SK-N-SH (cell line): ENCODE results near the gene NDUFB6. TPM values are rescaled to one million over a fixed set of nuclear protein-coding genes. Genes with fewer than 3 reads are reported as not detected.

Experiments used
- CTCF ChIA-PET: fragments of 300-600, 350-600 bp; formaldehyde crosslinking; extraction: SDS; loops from one replicate; lab custom pipeline; 2021; lab: Yijun Ruan, JAX
- POLR2A ChIA-PET: fragments of 350-600 bp; sonication (Branson Sonifier 250); formaldehyde crosslinking; extraction: SDS; loops from one replicate; lab custom pipeline; 2020; ENCODE audit warnings: antibody characterized with exemption, inconsistent platforms; lab: Yijun Ruan, JAX
- DNase-seq: peaks from one replicate; pipeline ENCODE4 v3.0.0; 2012
- H2AFZ ChIP-seq: fragments of 200-600 bp; sonication (generic); 2 replicates; pipeline ENCODE4 v1.8.1; 2016; ENCODE audit warnings: antibody characterized with exemption, mild to moderate bottlenecking, low read depth
- H3F3A ChIP-seq: fragments of 200-600 bp; sonication (generic); replicated peaks from 2 replicates; pipeline ENCODE3; 2016; ENCODE audit warnings: antibody characterized with exemption, mild to moderate bottlenecking; ENCODE audit not compliant: insufficient read depth
- H3K27ac ChIP-seq, 2 experiments: fragments of 200-500 bp in 1 of 2; fragments of 200-600 bp in 1 of 2; sonication (Bioruptor generic) in 1 of 2; sonication (generic), shearing (Covaris generic) in 1 of 2; 2 replicates each; pipeline versions ENCODE4 v1.5.1 to v1.6.1; 2014 to 2016; ENCODE audit warnings: low read depth in 2 of 2, inconsistent platforms in 1 of 2, low read length in 1 of 2, mild to moderate bottlenecking in 1 of 2, mixed read lengths in 1 of 2
- H3K27me3 ChIP-seq: fragments of 200-600 bp; sonication (generic), shearing (Covaris generic); 2 replicates; pipeline ENCODE4 v1.6.1; 2016; ENCODE audit warnings: mixed run types; ENCODE audit not compliant: insufficient read depth
- H3K36me3 ChIP-seq, 2 experiments: fragments of 200-500 bp in 1 of 2; fragments of 200-600 bp in 1 of 2; sonication (Bioruptor generic) in 1 of 2; sonication (generic) in 1 of 2; replicated peaks in 1 of 2; 2 replicates each; pipeline versions ENCODE3 to v1.5.1; 2014 to 2016; ENCODE audit warnings: low read length in 1 of 2, mild to moderate bottlenecking in 1 of 2; ENCODE audit not compliant: insufficient read depth in 2 of 2, control insufficient read depth in 1 of 2
- H3K4me1 ChIP-seq, 2 experiments: fragments of 200-500 bp in 1 of 2; fragments of 200-600 bp in 1 of 2; sonication (Bioruptor generic) in 1 of 2; sonication (generic), shearing (Covaris generic) in 1 of 2; 2 replicates each; pipeline versions ENCODE4 v1.5.1 to v1.6.1; 2014 to 2016; ENCODE audit warnings: low read depth in 1 of 2, low read length in 1 of 2, mixed run types in 1 of 2; ENCODE audit not compliant: insufficient read depth in 2 of 2, control insufficient read depth in 1 of 2
- H3K4me2 ChIP-seq: fragments of 200-600 bp; sonication (generic), shearing (Covaris generic); 2 replicates; pipeline ENCODE4 v1.6.1; 2017; ENCODE audit warnings: mixed run types
- H3K4me3 ChIP-seq, 2 experiments: fragments of 200-500 bp in 1 of 2; fragments of 200-600 bp in 1 of 2; sonication (Bioruptor generic) in 1 of 2; sonication (generic), shearing (Covaris generic) in 1 of 2; 2 replicates each; pipeline versions ENCODE4 v1.5.1 to v1.8.1; 2014 to 2016; ENCODE audit warnings: low read depth in 2 of 2, inconsistent platforms in 1 of 2, low read length in 1 of 2, mild to moderate bottlenecking in 1 of 2, mixed read lengths in 1 of 2, moderate library complexity in 1 of 2
- H3K79me2 ChIP-seq: fragments of 200-600 bp; sonication (generic); 2 replicates; pipeline ENCODE4 v1.8.1; 2017; ENCODE audit warnings: mild to moderate bottlenecking; ENCODE audit not compliant: insufficient read depth
- H3K9ac ChIP-seq: fragments of 200-600 bp; sonication (generic); 2 replicates; pipeline ENCODE4 v1.6.1; 2017; ENCODE audit warnings: mixed run types
- H3K9me2 ChIP-seq: fragments of 200-600 bp; sonication (generic); 2 replicates; pipeline ENCODE4 v1.6.1; 2017; ENCODE audit warnings: mixed run types
- H3K9me3 ChIP-seq: fragments of 200-600 bp; sonication (generic); 2 replicates; pipeline ENCODE4 v1.6.1; 2017; ENCODE audit warnings: mixed run types, mild to moderate bottlenecking, moderate library complexity
- H4K20me1 ChIP-seq: fragments of 200-600 bp; sonication (generic); 2 replicates; pipeline ENCODE4 v1.6.1; 2017; ENCODE audit warnings: mild to moderate bottlenecking, mixed run types; ENCODE audit not compliant: insufficient read depth
- CTCF ChIP-seq: fragments of 200-600 bp; sonication (generic); IDR thresholded peaks from 2 replicates; pipeline ENCODE4 v1.6.1; 2017; ENCODE audit warnings: antibody characterized with exemption, mild to moderate bottlenecking, moderate library complexity
- EP300 ChIP-seq, 2 experiments: IDR thresholded peaks; 2 replicates each; pipeline versions ENCODE4 v1.4.0 to v1.6.1; 2012; ENCODE audit warnings: borderline replicate concordance in 1 of 2, low read depth in 1 of 2, low read length in 1 of 2
- EZH2phosphoT487 ChIP-seq: fragments of 200-600 bp; sonication (generic); IDR thresholded peaks from 2 replicates; pipeline ENCODE4 v1.6.1; 2017; ENCODE audit warnings: low read depth, mixed run types, mild to moderate bottlenecking, antibody characterized with exemption, moderate library complexity, borderline replicate concordance
- FOXM1 ChIP-seq: IDR thresholded peaks from 2 replicates; pipeline ENCODE4 v1.4.0; 2012; ENCODE audit warnings: low read depth, mild to moderate bottlenecking
- GABPA ChIP-seq: IDR thresholded peaks from 2 replicates; pipeline ENCODE4 v1.4.0; 2012; ENCODE audit warnings: low read depth, mild to moderate bottlenecking
- MEF2A ChIP-seq: IDR thresholded peaks from 2 replicates; pipeline ENCODE4 v1.4.0; 2012; ENCODE audit warnings: low read depth, borderline replicate concordance
- MXI1 ChIP-seq: IDR thresholded peaks from 2 replicates; pipeline ENCODE4 v1.6.1; 2012; ENCODE audit warnings: mild to moderate bottlenecking, low read depth, low read length, improper control_type of control experiment
- NRF1 ChIP-seq: IDR thresholded peaks from 2 replicates; pipeline ENCODE4 v1.6.1; 2012; ENCODE audit warnings: low read depth, mild to moderate bottlenecking, low read length
- RAD21 ChIP-seq: IDR thresholded peaks from 2 replicates; pipeline ENCODE4 v1.6.1; 2012; ENCODE audit warnings: mild to moderate bottlenecking, low read length
- RXRA ChIP-seq: IDR thresholded peaks from 2 replicates; pipeline ENCODE4 v1.4.0; 2012; ENCODE audit warnings: low read depth, mild to moderate bottlenecking, borderline replicate concordance
- SMC3 ChIP-seq: IDR thresholded peaks from 2 replicates; pipeline ENCODE4 v1.6.1; 2012; ENCODE audit warnings: low read depth, low read length, improper control_type of control experiment
- TCF12 ChIP-seq: IDR thresholded peaks from 2 replicates; pipeline ENCODE4 v1.4.0; 2012
- TEAD4 ChIP-seq: IDR thresholded peaks from 2 replicates; pipeline ENCODE4 v1.4.0; 2012; ENCODE audit warnings: mild to moderate bottlenecking, borderline replicate concordance; ENCODE audit not compliant: insufficient read depth
- USF1 ChIP-seq: IDR thresholded peaks from 2 replicates; pipeline ENCODE4 v1.4.0; 2012; ENCODE audit warnings: low read depth, borderline replicate concordance
- ZBTB33 ChIP-seq: IDR thresholded peaks from 2 replicates; pipeline ENCODE4 v1.4.0; 2012; ENCODE audit warnings: low read depth, borderline replicate concordance
- WGBS: methylation state at CpG from one replicate; pipeline ENCODE4 v1.1.6; 2017; ENCODE audit warnings: low lambda C conversion rate; 5-methylcytosine and 5-hydroxymethylcytosine counted together
- polyA plus RNA-seq, 3 experiments: library from polyadenylated mRNA; depleted of rRNA; stranded (reverse); fragments of >200 nt; gene quantifications; 2 replicates each; pipeline ENCODE4 v1.2.3, GENCODE V29; 2012
- TF ChIP-seq, protein P1 (sequence below): fragments of 150-350 bp; IDR thresholded peaks from 2 replicates; pipeline ENCODE4 v1.6.1; 2016; ENCODE audit warnings: mild to moderate bottlenecking, low read depth, low read length
- TF ChIP-seq, protein P2 (sequence below): fragments of 150-350 bp; IDR thresholded peaks from 2 replicates; pipeline ENCODE4 v1.6.1; 2017; ENCODE audit warnings: antibody characterized with exemption, low read length, low read depth, borderline replicate concordance

NDUFB6 gene
- polyA plus RNA-seq, 1 of the 3 experiments (the other 2 are of a cell fraction), result 96.2 TPM

GRCh38 chr9:32584784-32585183 lies 11.8 kb upstream of the NDUFB6 start (continued):
- TF ChIP-seq EZH2phosphoT487 (no peak), NRF1 (no peak), ZBTB33 (no peak), TCF12 (no peak), RAD21 (no peak), MEF2A (no peak), USF1 (no peak), FOXM1 (no peak)
- TF ChIP-seq, protein P1, sequence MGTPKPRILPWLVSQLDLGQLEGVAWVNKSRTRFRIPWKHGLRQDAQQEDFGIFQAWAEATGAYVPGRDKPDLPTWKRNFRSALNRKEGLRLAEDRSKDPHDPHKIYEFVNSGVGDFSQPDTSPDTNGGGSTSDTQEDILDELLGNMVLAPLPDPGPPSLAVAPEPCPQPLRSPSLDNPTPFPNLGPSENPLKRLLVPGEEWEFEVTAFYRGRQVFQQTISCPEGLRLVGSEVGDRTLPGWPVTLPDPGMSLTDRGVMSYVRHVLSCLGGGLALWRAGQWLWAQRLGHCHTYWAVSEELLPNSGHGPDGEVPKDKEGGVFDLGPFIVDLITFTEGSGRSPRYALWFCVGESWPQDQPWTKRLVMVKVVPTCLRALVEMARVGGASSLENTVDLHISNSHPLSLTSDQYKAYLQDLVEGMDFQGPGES, result no peak

- WGBS, result 31% methylated on average over 3 of the region's 3 CpGs
- DNase-seq, result peak; percentile 60
- H3K27ac ChIP-seq, result no peak overlapping the region
- peak overlapping the region; percentile 57 for H2AFZ ChIP-seq
- H3K9me3 ChIP-seq, result no peaks in the 10 kb centered on the region
- CTCF ChIA-PET, result interaction anchor here (0.6 to 20.6 kb wide), 58 partner anchors 9 to 464 kb away, joined by 3 to 620 read pairs (median 4); partner anchors contain the start of genes ACO1, NDUFB6, RIGI and SMIM27
- no peaks in the 10 kb centered on the region for H3K79me2 ChIP-seq
- no peaks in the 10 kb centered on the region for H3K9me2 ChIP-seq
- H3K4me3 ChIP-seq, result no peak overlapping the region; a peak in 1 of 4 replicates
- H3K27me3 ChIP-seq, result no peaks in the 10 kb centered on the region
- POLR2A ChIA-PET, result interaction anchor here (1.0 to 2.2 kb wide), 2 partner anchors 197 to 203 kb away, joined by 3 to 10 read pairs; partner anchors contain the start of gene ACO1
- H3K4me2 ChIP-seq, result 0 out of 2 replicates have a peak overlapping the region, but pooled peaks have one; percentile 30
- H3F3A ChIP-seq, result no peaks in the 10 kb centered on the region
- no peak overlapping the region for H3K9ac ChIP-seq
- no peaks in the 10 kb centered on the region for H3K36me3 ChIP-seq
- no peaks in the 10 kb centered on the region; a peak in 1 of 4 replicates for H3K4me1 ChIP-seq
- H4K20me1 ChIP-seq, result no peaks in the 10 kb centered on the region
- TF ChIP-seq MXI1 (0 out of 2 replicates have a peak, but pooled peaks have one; percentile 30), USF1 (no peak), TEAD4 (no peak), RAD21 (peak; percentile 73), CTCF (peak; percentile 75), EP300 (IDR thresholded peaks at IDR 0.05; ENCODE audit: borderline replicate concordance in 1 of 2, low read depth in 1 of 2, low read length in 1 of 2) (no peak), ZBTB33 (no peak), GABPA (no peak), SMC3 (peak; percentile 77), RXRA (no peak)
- TF ChIP-seq, protein P2, sequence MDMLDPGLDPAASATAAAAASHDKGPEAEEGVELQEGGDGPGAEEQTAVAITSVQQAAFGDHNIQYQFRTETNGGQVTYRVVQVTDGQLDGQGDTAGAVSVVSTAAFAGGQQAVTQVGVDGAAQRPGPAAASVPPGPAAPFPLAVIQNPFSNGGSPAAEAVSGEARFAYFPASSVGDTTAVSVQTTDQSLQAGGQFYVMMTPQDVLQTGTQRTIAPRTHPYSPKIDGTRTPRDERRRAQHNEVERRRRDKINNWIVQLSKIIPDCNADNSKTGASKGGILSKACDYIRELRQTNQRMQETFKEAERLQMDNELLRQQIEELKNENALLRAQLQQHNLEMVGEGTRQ, result no peak
- TF ChIP-seq, protein P1, result no peak
These were observed 8.7 kb upstream of the NDUFB6 start for GRCh38 chr9:32581512-32582143.
